ENCODE measurements around the gene TLK1. TPM values are rescaled to one million over a fixed set of nuclear protein-coding genes. Genes with fewer than 3 reads are reported as not detected.

The TLK1 gene
- polyA plus RNA-seq, 1 donor from 2014 or later, result 33.1 TPM

GRCh38 chr2:171169839-171170238 lies 9.1 kb upstream of the TLK1 start:
- Histone ChIP-seq H3K9ac (ENCODE audit: low read length) (no peak overlapping the region), H3F3A (ENCODE audit: insufficient read depth, low read length, poor library complexity, severe bottlenecking) (no peaks in the 10 kb centered on the region), H3K27ac (ENCODE audit: low read length) (no peak overlapping the region), H3K27me3 (ENCODE audit: insufficient read depth, low read depth, low read length) (no peaks in the 10 kb centered on the region), H3K36me3 (ENCODE audit: insufficient read depth, low read length) (no peaks in the 10 kb centered on the region), H3K4me3 (ENCODE audit: low read length) (no peak overlapping the region), H3K4me2 (ENCODE audit: low read length) (no peak overlapping the region), H3K9me3 (ENCODE audit: low read length) (no peaks in the 10 kb centered on the region), H4K20me1 (ENCODE audit: insufficient read depth) (no peaks in the 10 kb centered on the region), H3K79me2 (replicated peaks; ENCODE audit: insufficient read depth, low read length) (no peaks in the 10 kb centered on the region), H3K9me2 (ENCODE audit: insufficient read depth, low read length) (no peaks in the 10 kb centered on the region), H2AFZ (ENCODE audit: low read depth, low read length) (no peak overlapping the region)
- TF ChIP-seq SMC3 (conservative IDR thresholded peaks at IDR 0.05; ENCODE audit: poor library complexity) (no peak), TAF1 (IDR thresholded peaks at IDR 0.05; ENCODE audit: low read depth) (no peak), REST (IDR thresholded peaks at IDR 0.05; ENCODE audit: borderline replicate concordance) (no peak), EP300 (conservative IDR thresholded peaks at IDR 0.05; ENCODE audit: poor library complexity, severe bottlenecking) (no peak)
- TF ChIP-seq, protein P1, sequence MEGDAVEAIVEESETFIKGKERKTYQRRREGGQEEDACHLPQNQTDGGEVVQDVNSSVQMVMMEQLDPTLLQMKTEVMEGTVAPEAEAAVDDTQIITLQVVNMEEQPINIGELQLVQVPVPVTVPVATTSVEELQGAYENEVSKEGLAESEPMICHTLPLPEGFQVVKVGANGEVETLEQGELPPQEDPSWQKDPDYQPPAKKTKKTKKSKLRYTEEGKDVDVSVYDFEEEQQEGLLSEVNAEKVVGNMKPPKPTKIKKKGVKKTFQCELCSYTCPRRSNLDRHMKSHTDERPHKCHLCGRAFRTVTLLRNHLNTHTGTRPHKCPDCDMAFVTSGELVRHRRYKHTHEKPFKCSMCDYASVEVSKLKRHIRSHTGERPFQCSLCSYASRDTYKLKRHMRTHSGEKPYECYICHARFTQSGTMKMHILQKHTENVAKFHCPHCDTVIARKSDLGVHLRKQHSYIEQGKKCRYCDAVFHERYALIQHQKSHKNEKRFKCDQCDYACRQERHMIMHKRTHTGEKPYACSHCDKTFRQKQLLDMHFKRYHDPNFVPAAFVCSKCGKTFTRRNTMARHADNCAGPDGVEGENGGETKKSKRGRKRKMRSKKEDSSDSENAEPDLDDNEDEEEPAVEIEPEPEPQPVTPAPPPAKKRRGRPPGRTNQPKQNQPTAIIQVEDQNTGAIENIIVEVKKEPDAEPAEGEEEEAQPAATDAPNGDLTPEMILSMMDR (IDR thresholded peaks at IDR 0.05; ENCODE audit: poor library complexity, severe bottlenecking), result no peak

GRCh38 chr2:171169333-171169732 lies 8.6 kb upstream of the TLK1 start:
- Histone ChIP-seq H3F3A (ENCODE audit: insufficient read depth, low read length, poor library complexity, severe bottlenecking) (no peaks in the 10 kb centered on the region), H2AFZ (ENCODE audit: low read depth, low read length) (no peak overlapping the region), H3K4me3 (ENCODE audit: low read length) (no peak overlapping the region), H3K27me3 (ENCODE audit: insufficient read depth, low read depth, low read length) (no peaks in the 10 kb centered on the region), H3K27ac (ENCODE audit: low read length) (no peak overlapping the region), H3K4me2 (ENCODE audit: low read length) (no peak overlapping the region), H3K9ac (ENCODE audit: low read length) (no peak overlapping the region), H3K79me2 (replicated peaks; ENCODE audit: insufficient read depth, low read length) (no peaks in the 10 kb centered on the region), H3K36me3 (ENCODE audit: insufficient read depth, low read length) (no peaks in the 10 kb centered on the region), H3K9me2 (ENCODE audit: insufficient read depth, low read length) (no peaks in the 10 kb centered on the region), H4K20me1 (ENCODE audit: insufficient read depth) (no peaks in the 10 kb centered on the region), H3K9me3 (ENCODE audit: low read length) (no peaks in the 10 kb centered on the region)
- TF ChIP-seq SMC3 (conservative IDR thresholded peaks at IDR 0.05; ENCODE audit: poor library complexity) (no peak), TAF1 (IDR thresholded peaks at IDR 0.05; ENCODE audit: low read depth) (no peak), RAD21 (conservative IDR thresholded peaks at IDR 0.05) (no peak), EP300 (conservative IDR thresholded peaks at IDR 0.05; ENCODE audit: poor library complexity, severe bottlenecking) (no peak), REST (IDR thresholded peaks at IDR 0.05; ENCODE audit: borderline replicate concordance) (no peak), POLR2AphosphoS5 (IDR thresholded peaks at IDR 0.05) (no peak), MXI1 (conservative IDR thresholded peaks at IDR 0.05; ENCODE audit: poor library complexity, severe bottlenecking) (no peak), EZH2 (IDR thresholded peaks at IDR 0.05; ENCODE audit: borderline replicate concordance, insufficient read depth, low read length, poor library complexity, severe bottlenecking) (no peak)
- TF ChIP-seq, protein P1 (IDR thresholded peaks at IDR 0.05; ENCODE audit: poor library complexity, severe bottlenecking), result no peak

Measured in neural cell (in vitro differentiated cells).